Cardiac muscle cell (in vitro differentiated cells and primary cell): ENCODE data around the gene PITPNC1. TPM values are rescaled to one million over a fixed set of nuclear protein-coding genes. Genes with fewer than 3 reads are reported as not detected.

Experiments used
- DNase-seq, 2 donors: peaks; one replicate each; pipeline versions ENCODE4 v3.0.0 to v3.0.0-alpha.2; 2010 to 2017; ENCODE audit warnings: low read depth in 1 of 2, low spot score in 1 of 2
- H3K27ac ChIP-seq: fragments of 200-600 bp; sonication (generic); 2 replicates; pipeline ENCODE4 v1.5.1; 2016
- H3K27me3 ChIP-seq: fragments of 200-600 bp; sonication (generic); 2 replicates; pipeline ENCODE4 v1.6.0; 2016; ENCODE audit warnings: control low read depth
- H3K36me3 ChIP-seq: fragments of 200-600 bp; sonication (generic); 2 replicates; pipeline ENCODE4 v1.5.1; 2016; ENCODE audit warnings: control low read depth
- H3K4me1 ChIP-seq: fragments of 200-600 bp; sonication (generic); 2 replicates; pipeline ENCODE4 v1.8.1; 2017; ENCODE audit warnings: low read depth, mild to moderate bottlenecking, mixed run types
- H3K4me3 ChIP-seq: fragments of 200-600 bp; sonication (generic); 2 replicates; pipeline ENCODE4 v1.5.1; 2016; ENCODE audit warnings: mild to moderate bottlenecking
- H3K9me3 ChIP-seq: fragments of 200-600 bp; sonication (generic); 2 replicates; pipeline ENCODE4 v1.5.1; 2017; ENCODE audit warnings: low read depth, mild to moderate bottlenecking, control low read depth
- CTCF ChIP-seq: IDR thresholded peaks from 2 replicates; pipeline ENCODE4 v1.5.1; 2012; ENCODE audit warnings: low read depth, mild to moderate bottlenecking, low read length
- polyA plus RNA-seq: library from polyadenylated mRNA; unstranded; fragments of >200 nt; fragmentation: Nextera tagmentation; extraction: Ambion mirVana; gene quantifications from 2 replicates; pipeline ENCODE4 v1.2.1, GENCODE V29; 2016
- total RNA-seq: library from RNA; depleted of rRNA; stranded (reverse); fragments of >200 nt; gene quantifications from 2 replicates; pipeline ENCODE4 v1.2.3, GENCODE V29; 2016

PITPNC1 gene
- total and polyA plus RNA-seq, 2 experiments from 2014 or later, result 4.8 to 5.7 TPM

GRCh38 chr17:67390646-67391361 is 13.7 kb downstream of the PITPNC1 start:
- Histone ChIP-seq H3K27ac (no peak overlapping the region), H3K9me3 (no peaks in the 10 kb centered on the region), H3K27me3 (no peaks in the 10 kb centered on the region), H3K4me3 (no peak overlapping the region), H3K36me3 (no peaks in the 10 kb centered on the region), H3K4me1 (no peaks in the 10 kb centered on the region)
- DNase-seq, result peak in 1 of 2 donors; percentile 81
- TF ChIP-seq CTCF, result no peak

- Histone ChIP-seq H3K27me3 (no peaks in the 10 kb centered on the region), H3K9me3 (no peaks in the 10 kb centered on the region), H3K4me3 (no peak overlapping the region), H3K27ac (no peak overlapping the region), H3K4me1 (no peaks in the 10 kb centered on the region), H3K36me3 (no peaks in the 10 kb centered on the region)
- DNase-seq, result no peak
- TF ChIP-seq CTCF, result no peak
These were observed 15.0 kb downstream of the PITPNC1 start for GRCh38 chr17:67392111-67392510.

- TF ChIP-seq CTCF, result no peak
- Histone ChIP-seq H3K36me3 (no peaks in the 10 kb centered on the region), H3K4me1 (no peaks in the 10 kb centered on the region), H3K4me3 (no peak overlapping the region), H3K9me3 (no peaks in the 10 kb centered on the region), H3K27ac (no peak overlapping the region), H3K27me3 (no peaks in the 10 kb centered on the region)
- DNase-seq, result no peak
These were observed 16.8 kb downstream of the PITPNC1 start for GRCh38 chr17:67393809-67394397.

- no peak overlapping the region for H3K27ac ChIP-seq
- TF ChIP-seq CTCF, result no peak
These were observed 22.6 kb downstream of the PITPNC1 start for GRCh38 chr17:67399676-67400075.

GRCh38 chr17:67400193-67400592 is 23.1 kb downstream of the PITPNC1 start:
- Histone ChIP-seq H3K4me3 (no peak overlapping the region), H3K27ac (peak overlapping the region; percentile 26), H3K4me1 (peaks cover 5% of the 10 kb centered on the region), H3K9me3 (no peaks in the 10 kb centered on the region), H3K27me3 (no peaks in the 10 kb centered on the region), H3K36me3 (no peaks in the 10 kb centered on the region)
- no peak for DNase-seq
- no peak for TF ChIP-seq CTCF

More at GRCh38 chr17:67399676-67400075, 22.6 kb downstream of the PITPNC1 start:
- no peaks in the 10 kb centered on the region for H3K27me3 ChIP-seq
- H3K4me3 ChIP-seq, result no peak overlapping the region
- DNase-seq, result no peak
- peaks cover 5% of the 10 kb centered on the region for H3K4me1 ChIP-seq
- H3K9me3 ChIP-seq, result no peaks in the 10 kb centered on the region
- H3K36me3 ChIP-seq, result no peaks in the 10 kb centered on the region
